K562 (cell line): ENCODE measurements around the gene ARL5C. TPM values are rescaled to one million over a fixed set of nuclear protein-coding genes. Genes with fewer than 3 reads are reported as not detected.

Experiments
- AFF1 ChIP-seq, 2 experiments: fragments of 450-650 bp; IDR thresholded peaks; 2 replicates each; pipeline ENCODE4 v1.6.1; 2018; ENCODE audit warnings: mild to moderate bottlenecking in 2 of 2, low read depth in 1 of 2; ENCODE audit not compliant: partially characterized antibody in 2 of 2
- ATF4 ChIP-seq: fragments of 450-650 bp; formaldehyde crosslinking; IDR thresholded peaks from 2 replicates; pipeline ENCODE4 v1.4.0; 2022; ENCODE audit warnings: mild to moderate bottlenecking, moderate library complexity
- BCL6 ChIP-seq: fragments of 250-450 bp; sonication (Bioruptor Pico); IDR thresholded peaks from 2 replicates; pipeline ENCODE4 v1.4.0; 2020
- CAMTA2 ChIP-seq: fragments of 250-450 bp; sonication (Bioruptor Pico); conservative IDR thresholded peaks from 2 replicates; pipeline ENCODE4 v1.5.1; 2022
- HNRNPH1 ChIP-seq: fragments of 200-400 bp; formaldehyde crosslinking; optimal IDR thresholded peaks from 2 replicates; pipeline ENCODE3; 2017; ENCODE audit warnings: low read depth, mild to moderate bottlenecking, low read length, moderate library complexity
- KAT8 ChIP-seq: fragments of 450-650 bp; IDR thresholded peaks from 2 replicates; pipeline ENCODE4 v1.6.1; 2016; ENCODE audit warnings: low read depth, mild to moderate bottlenecking
- NEUROD1 ChIP-seq: fragments of 150-350 bp; IDR thresholded peaks from 2 replicates; pipeline ENCODE4 v1.6.1; 2014; ENCODE audit warnings: borderline replicate concordance, low read length, low read depth; ENCODE audit not compliant: partially characterized antibody
- NFRKB ChIP-seq: fragments of 450-650 bp; IDR thresholded peaks from 2 replicates; pipeline ENCODE4 v1.6.1; 2016; ENCODE audit warnings: low read depth
- NFYB ChIP-seq: IDR thresholded peaks from 2 replicates; pipeline ENCODE4 v1.6.1; 2011; ENCODE audit warnings: mild to moderate bottlenecking, moderate library complexity; ENCODE audit not compliant: insufficient read length; ENCODE audit errors: extremely low read depth
- NONO ChIP-seq, 2 experiments: fragments of 200-400 bp in 1 of 2; fragments of 450-650 bp in 1 of 2; formaldehyde crosslinking in 1 of 2; IDR thresholded peaks; 2 replicates each; pipeline ENCODE4 v1.6.1; 2017; ENCODE audit warnings: low read depth in 2 of 2, mild to moderate bottlenecking in 2 of 2, moderate library complexity in 2 of 2, low read length in 1 of 2
- RBM22 ChIP-seq: fragments of 200-400 bp; formaldehyde crosslinking; IDR thresholded peaks from 2 replicates; pipeline ENCODE4 v1.6.1; 2018; ENCODE audit warnings: low read length, low read depth; ENCODE audit not compliant: poor library complexity, severe bottlenecking
- ZEB2 ChIP-seq: fragments of 450-650 bp; IDR thresholded peaks from 2 replicates; pipeline ENCODE4 v1.6.1; 2016
- ZNF398 ChIP-seq: fragments of 250-450 bp; sonication (Bioruptor Pico); IDR thresholded peaks from 2 replicates; pipeline ENCODE4 v1.8.0; 2021; ENCODE audit warnings: moderate library complexity, mild to moderate bottlenecking, inconsistent platforms
- polyA plus RNA-seq, 8 experiments: library from polyadenylated mRNA; depleted of rRNA in 4 of 8; stranded (reverse) in 5 of 8; unstranded in 3 of 8; fragments of >200 nt; fragmentation: Nextera tagmentation in 2 of 8; fragmentation: Illumina TruSeq in 1 of 8; extraction: Ambion mirVana in 2 of 8; extraction: Trizol in 1 of 8; gene quantifications; 2 replicates each; pipeline versions ENCODE4 v1.2.1 to v1.2.3, GENCODE V29; 2011 to 2014; ENCODE audit warnings: inconsistent platforms in 1 of 8, missing spikeins in 1 of 8
- total RNA-seq, 7 experiments: library from RNA; depleted of rRNA in 6 of 7; stranded (reverse); fragments of >200 nt in 6 of 7; fragmentation: Illumina TruSeq in 2 of 7; extraction: Trizol in 2 of 7; gene quantifications; 2 replicates each; pipeline versions ENCODE4 v1.2.1 to v1.2.3, GENCODE V29; 2011 to 2021; ENCODE audit warnings: low replicate concordance in 1 of 7
- TF ChIP-seq, protein P1 (sequence below): fragments of 250-450 bp; sonication (Bioruptor Pico); IDR thresholded peaks from 2 replicates; pipeline ENCODE4 v1.5.0; 2021
- TF ChIP-seq, protein P2 (sequence below): fragments of 250-450 bp; sonication (Bioruptor Pico); IDR thresholded peaks from 2 replicates; pipeline ENCODE4 v1.8.0; 2022; ENCODE audit warnings: moderate library complexity, mild to moderate bottlenecking, inconsistent platforms
- TF ChIP-seq, protein P3 (sequence below): fragments of 450-650 bp; formaldehyde crosslinking; IDR thresholded peaks from 2 replicates; pipeline ENCODE4 v1.4.0; 2020; ENCODE audit warnings: mild to moderate bottlenecking, moderate library complexity

The ARL5C gene
- total and polyA plus RNA-seq, 9 of the 15 experiments (the other 6 are each of a cell fraction or from before 2014, with no cell fraction given) = not detected

- TF ChIP-seq, protein P1, sequence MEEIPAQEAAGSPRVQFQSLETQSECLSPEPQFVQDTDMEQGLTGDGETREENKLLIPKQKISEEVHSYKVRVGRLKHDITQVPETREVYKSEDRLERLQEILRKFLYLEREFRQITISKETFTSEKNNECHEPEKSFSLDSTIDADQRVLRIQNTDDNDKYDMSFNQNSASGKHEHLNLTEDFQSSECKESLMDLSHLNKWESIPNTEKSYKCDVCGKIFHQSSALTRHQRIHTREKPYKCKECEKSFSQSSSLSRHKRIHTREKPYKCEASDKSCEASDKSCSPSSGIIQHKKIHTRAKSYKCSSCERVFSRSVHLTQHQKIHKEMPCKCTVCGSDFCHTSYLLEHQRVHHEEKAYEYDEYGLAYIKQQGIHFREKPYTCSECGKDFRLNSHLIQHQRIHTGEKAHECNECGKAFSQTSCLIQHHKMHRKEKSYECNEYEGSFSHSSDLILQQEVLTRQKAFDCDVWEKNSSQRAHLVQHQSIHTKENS (CRISPR knock-in tag) = no peak
- TF ChIP-seq ZEB2 = no peak
- TF ChIP-seq NFYB = no peak
- TF ChIP-seq NONO (IDR thresholded peaks at IDR 0.05; ENCODE audit: low read depth in 2 of 2, low read length in 1 of 2) = peak in 1 of 2 experiments; percentile 62; a peak in 1 of 4 replicates
- TF ChIP-seq CAMTA2 = no peak
- TF ChIP-seq AFF1 (IDR thresholded peaks at IDR 0.05; ENCODE audit: low read depth in 1 of 2, partially characterized antibody in 2 of 2) = peak in 1 of 2 experiments; percentile 74
- TF ChIP-seq RBM22 = no peak
- no peak for TF ChIP-seq ZNF398 (CRISPR knock-in tag)
- no peak for TF ChIP-seq NFRKB
- no peak for TF ChIP-seq ATF4
- TF ChIP-seq, protein P2, sequence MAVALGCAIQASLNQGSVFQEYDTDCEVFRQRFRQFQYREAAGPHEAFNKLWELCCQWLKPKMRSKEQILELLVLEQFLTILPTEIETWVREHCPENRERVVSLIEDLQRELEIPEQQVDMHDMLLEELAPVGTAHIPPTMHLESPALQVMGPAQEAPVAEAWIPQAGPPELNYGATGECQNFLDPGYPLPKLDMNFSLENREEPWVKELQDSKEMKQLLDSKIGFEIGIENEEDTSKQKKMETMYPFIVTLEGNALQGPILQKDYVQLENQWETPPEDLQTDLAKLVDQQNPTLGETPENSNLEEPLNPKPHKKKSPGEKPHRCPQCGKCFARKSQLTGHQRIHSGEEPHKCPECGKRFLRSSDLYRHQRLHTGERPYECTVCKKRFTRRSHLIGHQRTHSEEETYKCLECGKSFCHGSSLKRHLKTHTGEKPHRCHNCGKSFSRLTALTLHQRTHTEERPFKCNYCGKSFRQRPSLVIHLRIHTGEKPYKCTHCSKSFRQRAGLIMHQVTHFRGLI (CRISPR knock-in tag) = no peak
- no peak for TF ChIP-seq BCL6
- TF ChIP-seq KAT8 = no peak
- TF ChIP-seq HNRNPH1 = no peak
- TF ChIP-seq, protein P3, sequence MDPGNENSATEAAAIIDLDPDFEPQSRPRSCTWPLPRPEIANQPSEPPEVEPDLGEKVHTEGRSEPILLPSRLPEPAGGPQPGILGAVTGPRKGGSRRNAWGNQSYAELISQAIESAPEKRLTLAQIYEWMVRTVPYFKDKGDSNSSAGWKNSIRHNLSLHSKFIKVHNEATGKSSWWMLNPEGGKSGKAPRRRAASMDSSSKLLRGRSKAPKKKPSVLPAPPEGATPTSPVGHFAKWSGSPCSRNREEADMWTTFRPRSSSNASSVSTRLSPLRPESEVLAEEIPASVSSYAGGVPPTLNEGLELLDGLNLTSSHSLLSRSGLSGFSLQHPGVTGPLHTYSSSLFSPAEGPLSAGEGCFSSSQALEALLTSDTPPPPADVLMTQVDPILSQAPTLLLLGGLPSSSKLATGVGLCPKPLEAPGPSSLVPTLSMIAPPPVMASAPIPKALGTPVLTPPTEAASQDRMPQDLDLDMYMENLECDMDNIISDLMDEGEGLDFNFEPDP (CRISPR knock-in tag) = no peak
- TF ChIP-seq NEUROD1 = no peak
Measured at GRCh38 chr17:39153599-39154051, 12.3 kb downstream of the ARL5C start (continued).
